ENCODE measurements around the gene MEGF6. TPM values are rescaled to one million over a fixed set of nuclear protein-coding genes. Genes with fewer than 3 reads are reported as not detected.

The MEGF6 gene
- total and polyA plus RNA-seq, 4 donors = 17.7 to 54.2 (median 48.2) TPM

DNA sequence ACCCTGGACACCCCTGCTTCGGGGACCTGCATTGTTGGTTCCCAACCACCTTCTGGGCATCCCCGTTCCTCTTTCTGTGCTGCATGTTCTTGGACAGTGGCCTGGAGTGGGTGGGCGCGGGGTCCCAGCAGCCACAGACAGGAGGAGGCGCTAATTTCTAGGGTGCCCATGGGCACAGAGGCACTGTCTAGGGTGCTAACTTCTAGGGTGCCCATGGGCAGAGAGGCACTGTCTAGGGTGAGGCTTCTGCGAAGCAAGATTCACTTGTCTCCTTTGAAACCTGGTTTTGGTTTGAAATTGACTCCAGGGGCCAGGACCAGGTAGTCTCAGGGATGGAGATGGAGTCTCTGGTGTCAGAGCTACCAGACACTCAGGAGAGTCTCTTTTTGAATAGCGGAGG lies 815 bp upstream of the MEGF6 start:
- H3K4me3 ChIP-seq = no peak overlapping the region

DNA sequence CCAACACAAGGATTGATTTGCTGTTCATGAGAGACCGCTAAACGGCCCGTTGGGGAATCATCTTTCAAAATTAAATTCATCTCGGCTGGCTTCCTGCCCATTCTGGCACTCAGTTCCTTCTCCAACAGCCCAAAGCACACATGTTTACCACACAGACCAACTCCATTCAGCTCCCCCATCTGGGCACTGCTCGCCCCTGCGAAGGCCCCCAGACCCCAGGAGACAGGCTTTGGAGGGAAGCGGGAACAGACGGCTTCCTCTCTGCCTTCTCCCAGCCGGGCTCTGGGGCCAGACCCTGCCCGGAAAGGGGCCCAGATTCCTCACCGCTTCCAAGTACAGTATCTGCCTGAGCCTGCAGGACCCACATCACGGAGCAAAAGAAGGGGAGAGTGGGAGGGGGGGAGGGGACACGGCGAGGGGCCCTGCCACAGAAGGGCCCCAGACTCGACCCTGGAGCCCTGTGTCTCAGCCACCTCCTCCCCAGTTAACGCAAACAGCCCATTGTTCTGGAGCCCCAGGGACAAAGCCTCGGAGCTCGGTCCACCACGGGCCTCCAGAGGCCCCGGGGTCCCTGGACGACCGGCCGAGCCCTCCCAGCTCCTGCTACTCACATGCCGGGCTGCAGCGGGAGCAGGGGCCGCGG lies 660 bp downstream of the MEGF6 start:
- no peaks in the 10 kb centered on the region for H3K9me3 ChIP-seq (ENCODE audit: control insufficient read depth in 4 of 4, insufficient read depth in 3 of 4, low read length in 3 of 4)
- TF ChIP-seq, protein P1, sequence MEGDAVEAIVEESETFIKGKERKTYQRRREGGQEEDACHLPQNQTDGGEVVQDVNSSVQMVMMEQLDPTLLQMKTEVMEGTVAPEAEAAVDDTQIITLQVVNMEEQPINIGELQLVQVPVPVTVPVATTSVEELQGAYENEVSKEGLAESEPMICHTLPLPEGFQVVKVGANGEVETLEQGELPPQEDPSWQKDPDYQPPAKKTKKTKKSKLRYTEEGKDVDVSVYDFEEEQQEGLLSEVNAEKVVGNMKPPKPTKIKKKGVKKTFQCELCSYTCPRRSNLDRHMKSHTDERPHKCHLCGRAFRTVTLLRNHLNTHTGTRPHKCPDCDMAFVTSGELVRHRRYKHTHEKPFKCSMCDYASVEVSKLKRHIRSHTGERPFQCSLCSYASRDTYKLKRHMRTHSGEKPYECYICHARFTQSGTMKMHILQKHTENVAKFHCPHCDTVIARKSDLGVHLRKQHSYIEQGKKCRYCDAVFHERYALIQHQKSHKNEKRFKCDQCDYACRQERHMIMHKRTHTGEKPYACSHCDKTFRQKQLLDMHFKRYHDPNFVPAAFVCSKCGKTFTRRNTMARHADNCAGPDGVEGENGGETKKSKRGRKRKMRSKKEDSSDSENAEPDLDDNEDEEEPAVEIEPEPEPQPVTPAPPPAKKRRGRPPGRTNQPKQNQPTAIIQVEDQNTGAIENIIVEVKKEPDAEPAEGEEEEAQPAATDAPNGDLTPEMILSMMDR (IDR thresholded peaks at IDR 0.05; ENCODE audit: control extremely low read depth, extremely low read depth) = no peak
- H3K27me3 ChIP-seq (ENCODE audit: control insufficient read depth in 3 of 3, insufficient read depth in 3 of 3, low read length in 2 of 3) = no peaks in the 10 kb centered on the region
- 2% methylated on average over 27 of the region's 27 CpGs for WGBS, 2 donors
- no peak overlapping the region for H3K9ac ChIP-seq (ENCODE audit: insufficient read depth in 1 of 2, low read length in 2 of 2)
- ATAC-seq (ENCODE audit: insufficient read depth, low FRiP score) = no peak
- peak overlapping the region in 1 of 2 donors; percentile 32 for H3K27ac ChIP-seq (ENCODE audit: low read depth in 1 of 2, low read length in 1 of 2)
- peaks cover 0 to 62% (median 18%) of the 10 kb centered on the region in 5 donors for H3K4me1 ChIP-seq (ENCODE audit: control insufficient read depth in 5 of 5, insufficient read depth in 5 of 5, low read length in 5 of 5)
- H3K4me3 ChIP-seq = peak overlapping the region; percentile 41
- peaks cover 0 to 7% (median 1%) of the 10 kb centered on the region in 4 donors for H3K36me3 ChIP-seq (ENCODE audit: control insufficient read depth in 4 of 4, insufficient read depth in 4 of 4, low read length in 4 of 4)
- peak; percentile 92 to 98 (median 96) for DNase-seq

More for the DNA sequence above, 815 bp upstream of the MEGF6 start:
- no peaks in the 10 kb centered on the region for H3K9me3 ChIP-seq (ENCODE audit: control insufficient read depth in 4 of 4, insufficient read depth in 3 of 4, low read length in 3 of 4)
- WGBS, 2 donors = 53 to 63% methylated on average over 7 of the region's 7 CpGs
- peaks cover 0 to 58% (median 18%) of the 10 kb centered on the region in 5 donors for H3K4me1 ChIP-seq (ENCODE audit: control insufficient read depth in 5 of 5, insufficient read depth in 5 of 5, low read length in 5 of 5)
- no peak for ATAC-seq (ENCODE audit: insufficient read depth, low FRiP score)
- no peak overlapping the region for H3K27ac ChIP-seq (ENCODE audit: low read depth in 1 of 2, low read length in 1 of 2)
- no peaks in the 10 kb centered on the region for H3K36me3 ChIP-seq (ENCODE audit: control insufficient read depth in 4 of 4, insufficient read depth in 4 of 4, low read length in 4 of 4)
- no peak overlapping the region for H3K9ac ChIP-seq (ENCODE audit: insufficient read depth in 1 of 2, low read length in 2 of 2)
- DNase-seq = no peak
- no peaks in the 10 kb centered on the region for H3K27me3 ChIP-seq (ENCODE audit: control insufficient read depth in 3 of 3, insufficient read depth in 3 of 3, low read length in 2 of 3)
- TF ChIP-seq, protein P1 (IDR thresholded peaks at IDR 0.05; ENCODE audit: control extremely low read depth, extremely low read depth) = no peak

DNA sequence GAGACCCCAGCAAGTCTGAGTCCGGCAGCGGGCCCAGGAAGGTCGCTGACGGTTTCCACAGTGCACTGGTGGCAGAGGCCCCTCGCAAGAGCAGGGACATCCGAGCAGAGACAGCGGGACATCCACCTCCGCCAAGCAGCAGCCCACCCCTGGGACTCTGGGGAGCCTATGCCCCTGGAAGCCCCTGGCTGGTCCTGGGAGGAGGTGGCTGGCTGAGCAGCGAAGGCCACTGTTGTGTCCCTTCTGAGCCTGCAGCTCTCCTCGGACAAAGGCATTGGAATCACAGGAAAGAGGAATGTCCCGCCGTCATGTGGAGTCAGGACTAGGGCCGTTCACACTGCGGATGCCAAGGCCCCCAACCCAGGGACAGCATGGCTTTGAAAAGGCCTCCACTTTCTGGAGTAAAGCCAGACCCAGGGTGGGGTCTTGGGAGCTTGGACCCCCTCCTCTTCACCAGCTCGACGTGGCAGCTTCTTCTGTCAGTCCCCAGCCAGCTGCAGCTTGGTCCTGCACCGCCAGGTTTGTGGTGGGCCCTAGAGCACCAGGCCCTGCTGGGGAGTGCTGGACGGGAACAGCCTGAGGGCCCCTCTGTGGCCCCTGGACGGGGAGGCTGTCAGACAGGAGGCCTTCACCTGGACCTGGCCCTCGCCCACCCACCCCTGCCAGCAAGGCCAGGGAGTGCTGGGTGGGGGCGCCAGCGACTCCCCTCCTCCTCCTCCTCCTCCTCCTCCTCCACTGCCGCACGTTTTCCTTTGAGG lies 1.4 kb downstream of the MEGF6 start:
- H3K27ac ChIP-seq (ENCODE audit: low read depth in 1 of 2, low read length in 1 of 2) = no peak overlapping the region
- peaks cover 0 to 60% (median 25%) of the 10 kb centered on the region in 5 donors for H3K4me1 ChIP-seq (ENCODE audit: control insufficient read depth in 5 of 5, insufficient read depth in 5 of 5, low read length in 5 of 5)
- H3K4me3 ChIP-seq = no peak overlapping the region
- H3K36me3 ChIP-seq (ENCODE audit: control insufficient read depth in 4 of 4, insufficient read depth in 4 of 4, low read length in 4 of 4) = peaks cover 0 to 9% (median 4%) of the 10 kb centered on the region in 4 donors
- no peaks in the 10 kb centered on the region for H3K9me3 ChIP-seq (ENCODE audit: control insufficient read depth in 4 of 4, insufficient read depth in 3 of 4, low read length in 3 of 4)
- no peak for ATAC-seq (ENCODE audit: insufficient read depth, low FRiP score)
- H3K27me3 ChIP-seq (ENCODE audit: control insufficient read depth in 3 of 3, insufficient read depth in 3 of 3, low read length in 2 of 3) = no peaks in the 10 kb centered on the region
- peak in 2 of 3 donors; percentile 42 to 53 for DNase-seq
- TF ChIP-seq, protein P1 (IDR thresholded peaks at IDR 0.05; ENCODE audit: control extremely low read depth, extremely low read depth) = no peak
- H3K9ac ChIP-seq (ENCODE audit: insufficient read depth in 1 of 2, low read length in 2 of 2) = no peak overlapping the region
- 49 to 55% methylated on average over 24 of the region's 24 CpGs for WGBS, 2 donors
